Lung (tissue), 12 donors: Measurements from ENCODE around the gene HOTAIR. TPM values are rescaled to one million over a fixed set of nuclear protein-coding genes. Genes with fewer than 3 reads are reported as not detected.

Experiments
- ATAC-seq: fragments of 200-7000 bp; cut with Tn5 transposase; one replicate; pipeline ENCODE4 v1.9.1; 2020; ENCODE audit warnings: moderate number of reproducible peaks; ENCODE audit not compliant: insufficient read depth, low FRiP score
- DNase-seq, 3 donors: peaks; one replicate each; pipeline ENCODE4 v3.0.0-alpha.2; 2013 to 2017
- H3K27ac ChIP-seq, 2 donors: one replicate each; pipeline ENCODE4 v1.5.1; 2013; ENCODE audit warnings: mild to moderate bottlenecking in 2 of 2, moderate library complexity in 2 of 2, control low read depth in 1 of 2, inconsistent platforms in 1 of 2, low read depth in 1 of 2, low read length in 1 of 2
- H3K27me3 ChIP-seq, 3 donors: one replicate each; pipeline ENCODE4 v1.5.1; 2013; ENCODE audit warnings: low read length in 2 of 3; ENCODE audit not compliant: control insufficient read depth in 3 of 3, insufficient read depth in 3 of 3
- H3K36me3 ChIP-seq, 4 donors: one replicate each; pipeline ENCODE4 v1.5.1; 2013; ENCODE audit warnings: low read length in 4 of 4, mild to moderate bottlenecking in 1 of 4, moderate library complexity in 1 of 4; ENCODE audit not compliant: control insufficient read depth in 4 of 4, insufficient read depth in 4 of 4
- H3K4me1 ChIP-seq, 5 donors: one replicate each; pipeline ENCODE4 v1.5.1; 2013; ENCODE audit warnings: low read length in 5 of 5, mild to moderate bottlenecking in 2 of 5, moderate library complexity in 1 of 5; ENCODE audit not compliant: control insufficient read depth in 5 of 5, insufficient read depth in 5 of 5
- H3K4me3 ChIP-seq: one replicate; pipeline ENCODE4 v1.5.1; 2013; ENCODE audit warnings: mild to moderate bottlenecking, control low read depth, moderate library complexity
- H3K9ac ChIP-seq, 2 donors: one replicate each; pipeline ENCODE4 v1.5.1; 2013; ENCODE audit warnings: low read length in 2 of 2, control low read depth in 1 of 2; ENCODE audit not compliant: insufficient read depth in 1 of 2
- H3K9me3 ChIP-seq, 4 donors: one replicate each; pipeline ENCODE4 v1.5.1; 2013; ENCODE audit warnings: low read length in 3 of 4, mild to moderate bottlenecking in 1 of 4, moderate library complexity in 1 of 4; ENCODE audit not compliant: control insufficient read depth in 4 of 4, insufficient read depth in 3 of 4
- WGBS, 2 donors: extraction: QIAGEN DNeasy Blood & Tissue Kit; methylation state at CpG; one replicate each; pipeline ENCODE4 v1.1.7; 2013; 5-methylcytosine and 5-hydroxymethylcytosine counted together
- polyA plus RNA-seq, 2 donors: library from polyadenylated mRNA; stranded (reverse); fragments of 200-250 nt; gene quantifications; one replicate each; pipeline ENCODE4 v1.2.1, GENCODE V29; 2013
- total RNA-seq, 2 donors: library from RNA; depleted of rRNA in 1 of 2; stranded (reverse); fragments of >200 nt in 1 of 2; gene quantifications; one replicate each; pipeline ENCODE4 v1.2.1, GENCODE V29; 2014 to 2021
- TF ChIP-seq, protein P1 (sequence below): IDR thresholded peaks from 2 replicates; pipeline ENCODE4 v1.5.1; 2012; ENCODE audit warnings: mild to moderate bottlenecking; ENCODE audit errors: control extremely low read depth, extremely low read depth
- donor health status: control.
- donor health status: control.
- donor health status: Bipolar disorder and iron deficiency.
- donor health status: healthy.
- donor health status: DM: yes; HTN: yes; CAD: no.

Gene HOTAIR
- total and polyA plus RNA-seq, 4 donors: 0.15 TPM; not detected in 3

DNA sequence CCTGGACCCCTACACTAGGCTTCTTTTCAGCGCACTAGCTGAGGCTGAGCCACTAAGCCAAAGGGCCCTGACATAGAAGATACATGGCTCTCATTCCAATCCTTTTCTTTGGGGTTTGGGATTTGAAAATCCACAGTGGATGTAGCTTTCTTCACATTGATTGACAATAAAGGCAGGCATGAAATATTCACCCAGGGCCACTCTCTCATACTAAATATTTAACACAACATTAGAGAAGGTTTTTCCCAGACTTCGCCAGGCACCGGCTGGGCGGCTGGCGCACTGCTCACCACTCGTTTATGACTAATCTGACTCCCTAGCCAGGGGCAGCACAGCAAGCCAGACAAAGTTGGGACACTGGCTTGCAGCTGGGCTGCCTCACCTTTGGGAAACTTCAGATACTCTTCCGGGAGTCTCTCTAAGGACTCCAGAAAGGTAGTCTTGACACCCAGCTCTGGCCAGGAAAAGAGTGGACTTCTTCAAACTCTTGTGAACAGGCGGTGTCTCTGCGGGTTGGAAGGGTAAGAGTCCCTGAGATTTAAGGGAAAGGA is 2.5 kb downstream of the HOTAIR start:
- peaks cover 39 to 98% (median 87%) of the 10 kb centered on the region in 3 donors for H3K27me3 ChIP-seq
- H3K9ac ChIP-seq: no peak overlapping the region
- no peak for DNase-seq

DNA sequence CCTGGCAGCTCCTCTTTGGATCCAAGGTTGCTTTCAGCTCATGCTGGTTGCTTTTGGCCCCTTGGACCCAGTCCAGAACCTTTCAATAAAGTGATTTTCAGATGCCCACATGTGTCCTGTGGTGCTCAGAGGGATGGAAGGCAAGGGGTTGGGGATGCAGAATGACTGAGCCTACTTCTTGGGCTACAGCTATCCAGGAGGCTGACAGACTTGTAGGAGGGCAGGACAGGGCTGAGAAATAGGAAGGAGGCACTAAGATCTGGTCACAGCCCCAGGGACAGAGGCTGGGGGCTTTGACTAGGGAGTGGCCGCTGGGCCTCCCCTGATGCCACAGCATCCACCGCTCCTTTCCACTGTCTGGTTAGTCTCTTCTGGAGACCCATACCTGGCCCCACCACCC is 3.1 kb downstream of the HOTAIR start:
- Histone ChIP-seq H3K27me3 (peaks cover 35 to 98% (median 87%) of the 10 kb centered on the region in 3 donors), H3K9ac (no peak overlapping the region), H3K4me3 (no peak overlapping the region), H3K9me3 (peaks cover 0 to 16% (median 0%) of the 10 kb centered on the region in 4 donors), H3K36me3 (no peaks in the 10 kb centered on the region), H3K27ac (no peak overlapping the region), H3K4me1 (peaks cover 0 to 16% (median 2%) of the 10 kb centered on the region in 5 donors)
- WGBS, 2 donors: 26 to 33% methylated on average over 2 of the region's 2 CpGs
- ATAC-seq (no peak), DNase-seq (no peak)
- TF ChIP-seq, protein P1, sequence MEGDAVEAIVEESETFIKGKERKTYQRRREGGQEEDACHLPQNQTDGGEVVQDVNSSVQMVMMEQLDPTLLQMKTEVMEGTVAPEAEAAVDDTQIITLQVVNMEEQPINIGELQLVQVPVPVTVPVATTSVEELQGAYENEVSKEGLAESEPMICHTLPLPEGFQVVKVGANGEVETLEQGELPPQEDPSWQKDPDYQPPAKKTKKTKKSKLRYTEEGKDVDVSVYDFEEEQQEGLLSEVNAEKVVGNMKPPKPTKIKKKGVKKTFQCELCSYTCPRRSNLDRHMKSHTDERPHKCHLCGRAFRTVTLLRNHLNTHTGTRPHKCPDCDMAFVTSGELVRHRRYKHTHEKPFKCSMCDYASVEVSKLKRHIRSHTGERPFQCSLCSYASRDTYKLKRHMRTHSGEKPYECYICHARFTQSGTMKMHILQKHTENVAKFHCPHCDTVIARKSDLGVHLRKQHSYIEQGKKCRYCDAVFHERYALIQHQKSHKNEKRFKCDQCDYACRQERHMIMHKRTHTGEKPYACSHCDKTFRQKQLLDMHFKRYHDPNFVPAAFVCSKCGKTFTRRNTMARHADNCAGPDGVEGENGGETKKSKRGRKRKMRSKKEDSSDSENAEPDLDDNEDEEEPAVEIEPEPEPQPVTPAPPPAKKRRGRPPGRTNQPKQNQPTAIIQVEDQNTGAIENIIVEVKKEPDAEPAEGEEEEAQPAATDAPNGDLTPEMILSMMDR: no peak

More for the DNA sequence above, 2.5 kb downstream of the HOTAIR start:
- Histone ChIP-seq H3K27ac (no peak overlapping the region), H3K36me3 (no peaks in the 10 kb centered on the region), H3K4me3 (no peak overlapping the region), H3K9me3 (peaks cover 0 to 16% (median 0%) of the 10 kb centered on the region in 4 donors), H3K4me1 (peaks cover 0 to 16% (median 4%) of the 10 kb centered on the region in 5 donors)
- TF ChIP-seq, protein P1: no peak
- ATAC-seq: no peak
- 22 to 27% methylated on average over 9 of the region's 9 CpGs for WGBS, 2 donors

DNA sequence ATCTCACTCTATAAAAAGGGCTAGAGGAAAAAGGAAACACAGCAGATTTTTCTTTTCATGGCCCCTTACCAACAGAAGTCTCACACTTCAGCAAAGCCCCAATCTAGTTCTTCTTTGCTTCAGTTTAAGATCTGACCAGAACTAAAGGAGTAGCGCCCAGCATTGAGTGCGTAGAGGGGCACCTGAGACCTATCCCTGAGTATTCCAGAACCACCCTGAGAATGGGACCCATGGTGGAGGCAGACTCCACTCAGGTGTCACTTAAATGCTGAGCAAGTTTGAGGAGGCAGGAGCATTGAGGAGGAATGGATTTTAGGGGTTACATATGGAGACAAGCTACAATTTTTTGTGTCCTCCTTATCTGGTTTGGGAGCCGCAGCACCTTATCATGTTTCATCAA is 3.6 kb downstream of the HOTAIR start:
- H3K27me3 ChIP-seq: peaks cover 35 to 98% (median 87%) of the 10 kb centered on the region in 3 donors
- WGBS, 2 donors: 61 to 76% methylated on average over 3 of the region's 3 CpGs
- no peak overlapping the region for H3K9ac ChIP-seq
- ATAC-seq (no peak), DNase-seq (no peak)
- H3K4me1 ChIP-seq: peaks cover 0 to 16% (median 5%) of the 10 kb centered on the region in 5 donors
- TF ChIP-seq, protein P1: no peak
- H3K27ac ChIP-seq: no peak overlapping the region
- H3K4me3 ChIP-seq: no peak overlapping the region
- peaks cover 0 to 15% (median 0%) of the 10 kb centered on the region in 4 donors for H3K9me3 ChIP-seq
- no peaks in the 10 kb centered on the region for H3K36me3 ChIP-seq
